ENCODE measurements around the gene APRT. TPM values are rescaled to one million over a fixed set of nuclear protein-coding genes. Genes with fewer than 3 reads are reported as not detected.
"Not testable (repeated sequence)": the region's sequence is repeated elsewhere in the genome, so short reads cannot be mapped to it uniquely, and the experiment has no call there.

Gene APRT
- total RNA-seq, 2 experiments from 2014 or later = 140 to 141 TPM

DNA sequence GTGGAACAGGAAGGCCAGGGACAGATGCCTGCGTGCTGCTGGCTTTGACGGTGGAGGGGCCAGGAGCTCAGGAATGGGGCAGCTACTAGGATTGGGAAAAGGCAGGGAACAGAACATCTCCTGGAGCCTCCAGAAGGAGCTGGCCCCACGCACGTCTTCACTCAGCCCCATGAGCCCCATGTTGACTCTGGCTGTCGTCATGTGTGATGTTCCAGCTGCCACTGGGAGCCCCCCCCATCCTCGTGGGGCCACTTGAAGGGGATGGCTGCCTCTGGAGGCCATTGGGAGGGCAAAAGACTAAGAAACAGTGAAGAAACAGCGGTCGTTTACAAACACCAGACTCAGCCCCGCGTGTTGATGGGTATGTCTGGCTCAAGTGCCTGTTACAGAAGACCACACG lies 18.5 kb upstream of the APRT start:
- H3K4me3 Mint-ChIP-seq = no peak overlapping the region
- no peaks in the 10 kb centered on the region for H3K27me3 Mint-ChIP-seq (ENCODE audit: low read depth)
- H3K36me3 Mint-ChIP-seq (ENCODE audit: low read depth) = no peaks in the 10 kb centered on the region
- CTCF ChIA-PET = interaction anchor here (1.5 kb wide), 1 partner anchor 28 kb away, joined by 4 read pairs; no protein-coding TSS in a partner anchor
- H3K27ac Mint-ChIP-seq = no peak overlapping the region
- H3K9me3 Mint-ChIP-seq (ENCODE audit: insufficient read depth) = no peaks in the 10 kb centered on the region
- H3K4me1 Mint-ChIP-seq (ENCODE audit: low read depth) = no peaks in the 10 kb centered on the region
- POLR2A ChIA-PET = interaction anchor here (0.9 kb wide), 1 partner anchor 18 kb away, joined by 3 read pairs; the partner anchor contains the start of gene APRT
- DNase-seq (no peak), ATAC-seq (no peak)

GRCh38 chr16:88828711-88829110 lies 17.0 kb upstream of the APRT start:
- POLR2A ChIA-PET = no interaction called here
- Mint-ChIP-seq H3K27me3 (ENCODE audit: low read depth) (no peaks in the 10 kb centered on the region), H3K27ac (no peak overlapping the region), H3K9me3 (ENCODE audit: insufficient read depth) (no peaks in the 10 kb centered on the region), H3K4me3 (no peak overlapping the region), H3K4me1 (ENCODE audit: low read depth) (no peaks in the 10 kb centered on the region), H3K36me3 (ENCODE audit: low read depth) (no peaks in the 10 kb centered on the region)
- DNase-seq (no peak), ATAC-seq (no peak)
- CTCF ChIA-PET = no interaction called here

DNA sequence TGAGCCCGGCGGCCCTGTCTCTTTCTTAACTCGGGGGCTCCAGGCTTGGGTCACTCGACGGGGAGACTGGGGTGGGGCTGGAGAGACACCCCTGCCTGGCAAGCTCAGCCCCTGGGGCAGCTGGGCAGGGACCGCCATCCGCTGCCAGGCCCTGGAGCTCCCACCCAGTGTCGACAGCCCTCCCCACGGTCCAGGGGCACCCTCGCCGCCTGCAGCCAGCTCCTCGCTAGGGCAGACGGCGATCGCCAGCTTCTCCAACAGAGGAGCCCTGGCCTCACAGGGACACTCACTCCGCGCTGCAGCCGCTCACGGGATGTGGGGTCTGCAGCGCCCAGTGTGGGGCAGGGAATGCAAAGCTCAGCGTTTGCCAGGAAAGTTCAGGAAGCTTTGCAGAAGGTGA lies 16.0 kb upstream of the APRT start:
- no peak overlapping the region for H3K27ac Mint-ChIP-seq
- ChIA-PET CTCF (no interaction called here), POLR2A (no interaction called here)
- no peaks in the 10 kb centered on the region for H3K9me3 Mint-ChIP-seq (ENCODE audit: insufficient read depth)
- no peaks in the 10 kb centered on the region for H3K27me3 Mint-ChIP-seq (ENCODE audit: low read depth)
- no peaks in the 10 kb centered on the region for H3K36me3 Mint-ChIP-seq (ENCODE audit: low read depth)
- H3K4me1 Mint-ChIP-seq (ENCODE audit: low read depth) = no peaks in the 10 kb centered on the region
- no peak for ATAC-seq
- H3K4me3 Mint-ChIP-seq = no peak overlapping the region
- DNase-seq = no peak

GRCh38 chr16:88826070-88826840 lies 14.5 kb upstream of the APRT start:
- Mint-ChIP-seq H3K4me3 (no peak overlapping the region), H3K9me3 (ENCODE audit: insufficient read depth) (no peaks in the 10 kb centered on the region), H3K27ac (no peak overlapping the region), H3K27me3 (ENCODE audit: low read depth) (no peaks in the 10 kb centered on the region), H3K4me1 (ENCODE audit: low read depth) (no peaks in the 10 kb centered on the region), H3K36me3 (ENCODE audit: low read depth) (no peaks in the 10 kb centered on the region)
- ChIA-PET POLR2A (no interaction called here), CTCF (no interaction called here)
- DNase-seq (no peak), ATAC-seq (no peak)

DNA sequence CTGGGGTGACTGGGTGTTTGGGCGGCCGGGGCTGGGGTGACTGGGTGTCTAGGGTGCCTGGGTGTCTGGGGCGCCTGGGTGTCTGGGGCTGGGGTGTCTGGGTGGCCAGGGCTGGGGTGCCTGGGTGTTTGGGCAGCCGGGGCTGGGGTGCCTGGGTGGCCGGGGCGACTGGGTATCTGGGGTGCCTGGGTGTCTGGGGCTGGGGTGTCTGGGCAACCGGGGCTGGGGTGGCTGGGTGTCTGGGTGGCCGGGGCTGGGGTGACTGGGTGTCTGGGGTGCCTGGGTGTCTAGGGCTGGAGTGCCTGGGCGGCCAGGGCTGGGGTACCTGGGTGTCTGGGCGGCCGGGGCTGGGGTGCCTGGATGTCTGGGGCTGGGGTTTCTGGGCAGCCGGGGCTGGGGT lies 13.4 kb upstream of the APRT start:
- no peak for ATAC-seq
- no peak for DNase-seq
- POLR2A ChIA-PET = no interaction called here
- Mint-ChIP-seq H3K27me3 (ENCODE audit: low read depth) (no peaks in the 10 kb centered on the region), H3K27ac (no peak overlapping the region), H3K36me3 (ENCODE audit: low read depth) (no peaks in the 10 kb centered on the region), H3K4me1 (ENCODE audit: low read depth) (no peaks in the 10 kb centered on the region), H3K9me3 (ENCODE audit: insufficient read depth) (no peaks in the 10 kb centered on the region), H3K4me3 (no peak overlapping the region)
- CTCF ChIA-PET = no interaction called here

DNA sequence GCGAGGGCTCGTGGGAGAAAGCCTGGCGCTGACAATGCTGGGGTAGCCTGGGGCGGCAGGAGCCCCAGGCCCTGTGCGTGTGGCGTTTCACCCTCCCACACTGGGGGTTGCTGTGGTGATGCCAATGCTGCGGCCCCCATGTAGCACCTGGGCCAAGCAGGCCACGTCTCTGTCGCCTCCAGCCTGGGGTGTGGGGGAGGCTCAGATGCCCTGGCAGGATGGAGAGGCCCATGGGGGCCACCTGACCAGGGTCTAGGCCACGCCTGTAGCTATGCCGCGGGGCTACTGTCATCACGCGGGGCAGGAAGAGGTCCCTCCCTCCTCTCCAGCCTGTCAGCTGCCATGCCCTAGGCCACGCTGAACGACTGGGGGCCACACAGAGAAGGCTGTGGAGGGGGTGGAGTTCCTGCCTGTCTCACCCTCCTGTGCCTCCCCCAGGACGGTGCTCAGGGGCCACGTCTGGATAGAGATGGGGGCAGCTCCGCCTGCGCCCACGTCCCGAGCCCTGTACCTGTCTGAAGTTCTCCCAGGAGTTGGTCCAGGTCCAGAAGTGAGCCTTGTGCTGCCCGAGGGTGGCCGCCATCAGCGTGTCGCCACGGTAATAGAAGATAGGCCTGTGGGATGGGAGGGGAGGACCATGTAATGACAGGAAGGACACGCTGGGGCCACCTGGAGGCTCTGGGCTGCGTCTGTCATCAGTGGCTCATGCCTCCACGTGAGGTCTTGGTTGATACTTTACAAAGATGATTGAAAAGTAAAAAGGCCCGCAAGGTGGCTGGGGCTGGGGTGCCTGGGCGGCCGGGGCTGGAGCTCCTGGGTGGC lies 12.7 kb upstream of the APRT start:
- no peaks in the 10 kb centered on the region for H3K36me3 Mint-ChIP-seq (ENCODE audit: low read depth)
- H3K27ac Mint-ChIP-seq = no peak overlapping the region
- CTCF ChIA-PET = no interaction called here
- ATAC-seq = no peak
- H3K9me3 Mint-ChIP-seq (ENCODE audit: insufficient read depth) = no peaks in the 10 kb centered on the region
- H3K4me3 Mint-ChIP-seq = no peak overlapping the region
- H3K27me3 Mint-ChIP-seq (ENCODE audit: low read depth) = no peaks in the 10 kb centered on the region
- H3K4me1 Mint-ChIP-seq (ENCODE audit: low read depth) = no peaks in the 10 kb centered on the region
- DNase-seq = no peak
- POLR2A ChIA-PET = no interaction called here

DNA sequence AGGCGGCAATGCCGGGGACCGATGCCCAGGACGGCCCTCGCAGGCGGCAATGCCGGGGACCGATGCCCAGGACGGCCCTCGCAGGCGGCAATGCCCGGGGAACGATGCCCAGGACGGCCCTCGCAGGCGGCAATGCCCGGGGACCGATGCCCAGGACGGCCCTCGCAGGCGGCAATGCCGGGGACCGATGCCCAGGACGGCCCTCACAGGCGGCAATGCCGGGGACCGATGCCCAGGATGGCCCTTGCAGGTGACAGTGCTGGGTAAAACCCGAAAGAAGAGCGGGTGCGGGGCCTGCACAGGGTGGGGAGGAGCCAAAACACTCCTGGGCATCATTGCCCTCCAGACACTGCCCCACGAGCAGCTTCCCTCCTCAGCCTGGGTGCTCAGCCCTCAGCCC lies 11.9 kb upstream of the APRT start:
- POLR2A ChIA-PET; H3K27ac Mint-ChIP-seq; ATAC-seq; H3K36me3 Mint-ChIP-seq (ENCODE audit: low read depth); H3K4me3 Mint-ChIP-seq; H3K27me3 Mint-ChIP-seq (ENCODE audit: low read depth); H3K9me3 Mint-ChIP-seq (ENCODE audit: insufficient read depth); H3K4me1 Mint-ChIP-seq (ENCODE audit: low read depth); DNase-seq: not testable (repeated sequence)
- CTCF ChIA-PET = interaction anchor here (1.8 kb wide), 1 partner anchor 34 kb away, joined by 4 read pairs; no protein-coding TSS in a partner anchor

DNA sequence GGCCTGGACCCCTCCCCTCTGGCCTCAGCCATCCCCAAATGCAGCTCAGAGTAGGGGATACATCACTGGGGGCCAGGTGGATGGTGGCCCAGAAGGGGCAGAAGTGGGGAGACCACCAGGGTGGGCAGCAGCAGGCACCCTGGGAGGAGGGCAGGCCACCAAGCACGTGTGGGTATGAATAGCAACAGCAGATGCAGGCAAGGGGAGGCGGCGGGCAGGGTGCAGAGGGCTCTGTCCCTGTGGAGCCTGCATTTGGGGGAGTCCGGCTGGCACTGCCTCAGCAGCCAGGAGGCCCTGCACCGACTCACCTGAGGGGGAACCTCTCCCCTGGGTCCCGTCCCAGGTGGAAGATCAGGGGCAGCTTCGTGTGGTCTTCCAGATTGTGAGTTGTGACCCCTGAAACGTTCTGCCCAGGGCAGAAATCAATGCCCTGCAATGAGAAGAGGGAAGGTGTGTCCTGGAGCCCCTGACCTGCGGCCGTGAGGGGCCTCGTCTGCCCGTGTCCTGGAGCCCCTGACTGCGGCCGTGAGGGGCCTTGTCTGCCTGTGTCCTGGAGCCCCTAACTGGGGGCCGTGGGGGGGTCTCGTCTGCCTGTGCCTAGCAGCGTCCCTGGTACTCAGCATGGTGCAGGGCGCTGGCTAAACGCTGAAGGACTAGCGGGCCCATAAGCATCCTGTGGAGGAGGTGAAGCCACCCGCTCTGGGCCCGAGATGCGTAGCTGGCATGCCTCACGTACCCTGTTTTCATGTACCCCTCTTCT lies 10.7 kb upstream of the APRT start:
- Mint-ChIP-seq H3K27ac (no peak overlapping the region), H3K36me3 (ENCODE audit: low read depth) (no peaks in the 10 kb centered on the region), H3K9me3 (ENCODE audit: insufficient read depth) (no peaks in the 10 kb centered on the region), H3K4me3 (no peak overlapping the region), H3K27me3 (ENCODE audit: low read depth) (no peaks in the 10 kb centered on the region), H3K4me1 (ENCODE audit: low read depth) (no peaks in the 10 kb centered on the region)
- ATAC-seq (no peak), DNase-seq (no peak)
- ChIA-PET POLR2A (no interaction called here), CTCF (interaction anchor here (1.8 kb wide), 1 partner anchor 35 kb away, joined by 4 read pairs; no protein-coding TSS in a partner anchor)

DNA sequence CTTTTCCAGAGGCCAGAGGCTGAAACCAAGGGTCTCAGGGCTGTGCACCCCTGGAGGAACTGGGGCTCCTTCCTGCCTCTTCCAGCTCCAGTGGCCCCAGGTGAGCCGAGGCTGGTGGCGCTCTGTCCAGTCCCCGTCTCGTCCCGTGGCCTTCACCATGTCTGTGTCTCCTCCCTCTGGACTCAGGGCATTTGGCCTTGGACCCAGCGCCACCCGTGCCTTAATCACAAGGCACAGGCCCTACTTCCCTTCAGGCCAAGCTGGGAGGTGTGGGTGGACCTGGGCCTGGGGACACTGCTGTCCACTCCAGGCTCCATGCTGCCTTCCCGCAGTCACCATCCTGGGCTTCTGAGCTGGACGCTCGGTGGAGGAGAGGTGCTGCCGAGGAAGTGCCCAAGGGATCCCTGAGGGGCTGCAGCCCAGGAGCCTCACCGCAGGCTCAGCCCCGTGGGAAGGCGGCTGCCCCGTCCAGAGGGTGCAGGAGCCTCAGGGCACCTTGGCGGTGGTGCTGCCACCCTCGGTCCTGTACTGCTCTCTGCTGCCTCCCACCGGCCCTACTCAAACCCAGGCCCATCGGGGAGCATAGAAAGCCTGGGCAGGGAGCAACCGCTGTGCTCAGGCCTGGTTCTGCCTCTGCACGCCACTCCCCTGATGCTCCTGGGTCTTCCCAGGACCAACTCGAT lies 9.6 kb upstream of the APRT start:
- no peaks in the 10 kb centered on the region for H3K4me1 Mint-ChIP-seq (ENCODE audit: low read depth)
- H3K9me3 Mint-ChIP-seq (ENCODE audit: insufficient read depth) = no peaks in the 10 kb centered on the region
- H3K27me3 Mint-ChIP-seq (ENCODE audit: low read depth) = no peaks in the 10 kb centered on the region
- ATAC-seq (no peak), DNase-seq (no peak)
- ChIA-PET POLR2A (no interaction called here), CTCF (no interaction called here)
- H3K36me3 Mint-ChIP-seq (ENCODE audit: low read depth) = no peaks in the 10 kb centered on the region
- H3K27ac Mint-ChIP-seq = no peak overlapping the region
- no peak overlapping the region for H3K4me3 Mint-ChIP-seq

GRCh38 chr16:88820385-88821025 lies 8.8 kb upstream of the APRT start:
- no peaks in the 10 kb centered on the region for H3K9me3 Mint-ChIP-seq (ENCODE audit: insufficient read depth)
- H3K27me3 Mint-ChIP-seq (ENCODE audit: low read depth) = no peaks in the 10 kb centered on the region
- no peak overlapping the region for H3K27ac Mint-ChIP-seq
- no peak overlapping the region for H3K4me3 Mint-ChIP-seq
- ATAC-seq (no peak), DNase-seq (no peak)
- ChIA-PET POLR2A (no interaction called here), CTCF (no interaction called here)
- no peaks in the 10 kb centered on the region for H3K36me3 Mint-ChIP-seq (ENCODE audit: low read depth)
- H3K4me1 Mint-ChIP-seq (ENCODE audit: low read depth) = no peaks in the 10 kb centered on the region

DNA sequence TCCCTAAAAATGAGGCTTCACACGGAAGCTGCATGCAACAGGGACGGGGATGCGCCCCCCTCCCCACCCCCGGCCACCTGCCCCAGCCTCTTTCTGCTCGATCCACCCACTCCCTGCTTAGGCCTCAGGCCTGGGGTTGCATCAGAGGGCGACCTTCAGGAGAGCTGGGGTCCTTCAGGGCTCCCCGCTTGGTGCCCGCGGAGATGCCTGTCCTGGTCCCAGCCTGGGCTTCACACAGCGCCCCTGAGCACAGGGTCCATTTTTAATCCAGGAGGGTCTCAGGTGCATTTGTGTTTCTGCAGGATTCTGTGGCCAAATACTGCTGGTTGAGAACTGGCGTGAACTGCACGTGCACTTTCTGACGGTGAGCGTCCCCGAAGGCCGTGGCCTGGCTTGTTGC lies 7.4 kb upstream of the APRT start:
- no peak for ATAC-seq
- ChIA-PET POLR2A (interaction anchor here (0.9 kb wide), 1 partner anchor 39 kb away, joined by 3 read pairs; no protein-coding TSS in a partner anchor), CTCF (interaction anchor here (1.3 to 2.8 kb wide), 2 partner anchors 38 to 397 kb away, joined by 3 to 12 read pairs; partner anchors contain the start of genes GALNS and TRAPPC2L)
- Mint-ChIP-seq H3K4me1 (ENCODE audit: low read depth) (no peaks in the 10 kb centered on the region), H3K27me3 (ENCODE audit: low read depth) (no peaks in the 10 kb centered on the region), H3K9me3 (ENCODE audit: insufficient read depth) (no peaks in the 10 kb centered on the region), H3K36me3 (ENCODE audit: low read depth) (no peaks in the 10 kb centered on the region), H3K27ac (no peak overlapping the region), H3K4me3 (no peak overlapping the region)
- no peak for DNase-seq

Measured in activated CD8-positive, alpha-beta T cell treated with anti-CD3 and anti-CD28 coated beads, Interleukin-2, amount 10 ng/mL, durations not matched to agents 7 days and 5 days (primary cell).